B cell (primary cell): ENCODE measurements around the gene PRKCG. TPM values are rescaled to one million over a fixed set of nuclear protein-coding genes. Genes with fewer than 3 reads are reported as not detected.

Experiments used
- ATAC-seq: fragments of 200-7000 bp; cut with Tn5 transposase; one replicate; pipeline ENCODE4 v1.10.0; 2021; ENCODE audit warnings: low read depth, mild to moderate bottlenecking, moderate number of reproducible peaks, moderate library complexity
- CTCF ChIA-PET: fragments of 350-600 bp; sonication (Branson Sonifier 250); formaldehyde crosslinking; loops from one replicate; lab custom pipeline; 2021; ENCODE audit warnings: antibody characterized with exemption, inconsistent platforms; lab: Charles Lee
- POLR2A ChIA-PET: fragments of 350-600 bp; sonication (Branson Sonifier 250); formaldehyde crosslinking; loops from one replicate; lab custom pipeline; 2021; ENCODE audit warnings: antibody characterized with exemption; lab: Charles Lee
- DNase-seq: peaks from one replicate; pipeline ENCODE4 v3.0.0; 2013
- H2AFZ ChIP-seq: 2 replicates; pipeline ENCODE4 v1.6.1; 2012; ENCODE audit warnings: mild to moderate bottlenecking, low read depth, low read length; ENCODE audit not compliant: insufficient read depth, poor library complexity, severe bottlenecking
- H3K27ac ChIP-seq, 2 donors: 1 replicate in 1 of 2; 2 replicates in 1 of 2; pipeline ENCODE4 v1.5.1; 2012 to 2013; ENCODE audit warnings: low read length in 2 of 2, mild to moderate bottlenecking in 2 of 2, moderate library complexity in 1 of 2
- H3K27me3 ChIP-seq, 4 experiments: fragments of 200-600 bp in 1 of 4; sonication (generic) in 1 of 4; replicated peaks in 1 of 4; 1 replicate in 2 of 4; 2 replicates in 2 of 4; pipeline versions ENCODE4 v1.6.1 to v1.7.0; 2013 to 2016; ENCODE audit warnings: low read length in 3 of 4, mild to moderate bottlenecking in 2 of 4, mixed read lengths in 1 of 4, moderate library complexity in 1 of 4; ENCODE audit not compliant: insufficient read depth in 4 of 4, control insufficient read depth in 3 of 4; ENCODE audit errors: control extremely low read depth in 1 of 4
- H3K36me3 ChIP-seq, 2 experiments: replicated peaks in 1 of 2; 1 replicate in 1 of 2; 2 replicates in 1 of 2; pipeline versions ENCODE4 v1.6.1 to v1.7.1; 2013; ENCODE audit warnings: low read length in 1 of 2; ENCODE audit not compliant: insufficient read depth in 2 of 2, control insufficient read depth in 1 of 2; ENCODE audit errors: control extremely low read depth in 1 of 2, extremely low read depth in 1 of 2
- H3K4me1 ChIP-seq, 2 donors: fragments of 200-600 bp in 1 of 2; sonication (generic) in 1 of 2; 1 replicate in 1 of 2; 2 replicates in 1 of 2; pipeline versions ENCODE4 v1.5.1 to v1.6.1; 2013 to 2017; ENCODE audit warnings: low read length in 2 of 2; ENCODE audit not compliant: control insufficient read depth in 2 of 2, insufficient read depth in 2 of 2
- H3K4me2 ChIP-seq: replicated peaks from 2 replicates; pipeline ENCODE3; 2012; ENCODE audit warnings: mild to moderate bottlenecking, low read depth, low read length; ENCODE audit not compliant: poor library complexity, severe bottlenecking
- H3K4me3 ChIP-seq, 5 experiments: fragments of 200-600 bp in 1 of 5; sonication (generic) in 1 of 5; 1 replicate in 3 of 5; 2 replicates in 2 of 5; pipeline versions ENCODE4 v1.5.1 to v1.7.0; 2011 to 2016; ENCODE audit warnings: low read length in 4 of 5, mild to moderate bottlenecking in 4 of 5, low read depth in 2 of 5, control low read depth in 1 of 5, moderate library complexity in 1 of 5; ENCODE audit not compliant: insufficient read depth in 1 of 5; ENCODE audit errors: control extremely low read depth in 1 of 5, extremely low read depth in 1 of 5
- H3K79me2 ChIP-seq: fragments of 200-600 bp; sonication (generic); one replicate; pipeline ENCODE4 v1.6.0; 2016; ENCODE audit warnings: low read length; ENCODE audit not compliant: control insufficient read depth, insufficient read depth
- H3K9ac ChIP-seq: fragments of 200-600 bp; sonication (generic); 2 replicates; pipeline ENCODE4 v1.6.1; 2017; ENCODE audit warnings: mild to moderate bottlenecking, low read length, moderate library complexity
- H3K9me3 ChIP-seq, 3 donors: one replicate each; pipeline versions ENCODE4 v1.6.1 to v1.7.1; 2013; ENCODE audit warnings: low read length in 2 of 3; ENCODE audit not compliant: control insufficient read depth in 2 of 3, insufficient read depth in 1 of 3; ENCODE audit errors: control extremely low read depth in 1 of 3
- H4K20me1 ChIP-seq: 2 replicates; pipeline ENCODE4 v1.6.0; 2012; ENCODE audit warnings: mild to moderate bottlenecking, low read length; ENCODE audit not compliant: insufficient read depth, control insufficient read depth, poor library complexity, severe bottlenecking
- H3K27ac Mint-ChIP-seq: one replicate; pipeline ENCODE4 v1.8.0; 2021; ENCODE audit warnings: mixed read lengths
- H3K27me3 Mint-ChIP-seq: one replicate; pipeline ENCODE4 v1.8.0; 2021; ENCODE audit warnings: mixed read lengths
- H3K4me1 Mint-ChIP-seq: one replicate; pipeline ENCODE4 v1.8.0; 2021; ENCODE audit warnings: mixed read lengths
- H3K4me3 Mint-ChIP-seq: one replicate; pipeline ENCODE4 v1.8.0; 2021; ENCODE audit warnings: mixed read lengths
- H3K9me3 Mint-ChIP-seq: one replicate; pipeline ENCODE4 v1.8.0; 2022; ENCODE audit warnings: mixed read lengths; ENCODE audit not compliant: insufficient read depth
- EZH2 ChIP-seq: IDR thresholded peaks from 2 replicates; pipeline ENCODE4 v1.6.1; 2012; ENCODE audit warnings: borderline replicate concordance, low read depth, mild to moderate bottlenecking, moderate library complexity, low read length; ENCODE audit not compliant: insufficient read depth, poor library complexity, severe bottlenecking
- WGBS: methylation state at CpG from one replicate; pipeline ENCODE4 v1.1.5; 2013; ENCODE audit warnings: missing lambda C conversion rate; ENCODE audit not compliant: insufficient coverage; 5-methylcytosine and 5-hydroxymethylcytosine counted together
- intact Hi-C: fragments of 100-400 bp; cut with micrococcal nuclease; formaldehyde crosslinking; loops from one replicate; pipeline ENCODE4 v1.10.0; 2022
- polyA plus RNA-seq: library from polyadenylated mRNA; depleted of rRNA; stranded (reverse); fragments of >200 nt; gene quantifications from 2 replicates; pipeline ENCODE4 v1.2.3, GENCODE V29; 2012
- total RNA-seq, 2 donors: library from RNA; stranded (reverse); fragments of 120-200 nt in 1 of 2; gene quantifications; 1 replicate in 1 of 2; 2 replicates in 1 of 2; pipeline versions ENCODE4 v1.2.3 to v1.2.4, GENCODE V29; 2013 to 2022
- TF ChIP-seq, protein P1 (sequence below): fragments of 200-600 bp; IDR thresholded peaks from one replicate; pipeline ENCODE4 v1.8.0; 2022; ENCODE audit warnings: antibody characterized with exemption, mild to moderate bottlenecking

Gene PRKCG
- total and polyA plus RNA-seq, 2 donors (not counting 1 experiment from before 2014, with no cell fraction given), result 0.31 TPM; not detected in 1

- intact Hi-C loops, result no loop called here
- Histone ChIP-seq H3K9ac (no peak overlapping the region), H3K4me2 (peak overlapping the region; percentile 8), H3K27ac (no peak overlapping the region), H3K79me2 (peaks cover 60% of the 10 kb centered on the region), H3K27me3 (no peaks in the 10 kb centered on the region), H4K20me1 (peaks cover 82% of the 10 kb centered on the region), H3K36me3 (peaks cover 5 to 29% of the 10 kb centered on the region in 2 experiments), H3K9me3 (peaks cover 0 to 14% (median 0%) of the 10 kb centered on the region in 3 donors), H3K4me1 (peaks cover 39 to 69% of the 10 kb centered on the region in 2 donors), H3K4me3 (no peak overlapping the region), H2AFZ (no peak overlapping the region)
- ATAC-seq (no peak), DNase-seq (no peak)
- TF ChIP-seq, protein P1, sequence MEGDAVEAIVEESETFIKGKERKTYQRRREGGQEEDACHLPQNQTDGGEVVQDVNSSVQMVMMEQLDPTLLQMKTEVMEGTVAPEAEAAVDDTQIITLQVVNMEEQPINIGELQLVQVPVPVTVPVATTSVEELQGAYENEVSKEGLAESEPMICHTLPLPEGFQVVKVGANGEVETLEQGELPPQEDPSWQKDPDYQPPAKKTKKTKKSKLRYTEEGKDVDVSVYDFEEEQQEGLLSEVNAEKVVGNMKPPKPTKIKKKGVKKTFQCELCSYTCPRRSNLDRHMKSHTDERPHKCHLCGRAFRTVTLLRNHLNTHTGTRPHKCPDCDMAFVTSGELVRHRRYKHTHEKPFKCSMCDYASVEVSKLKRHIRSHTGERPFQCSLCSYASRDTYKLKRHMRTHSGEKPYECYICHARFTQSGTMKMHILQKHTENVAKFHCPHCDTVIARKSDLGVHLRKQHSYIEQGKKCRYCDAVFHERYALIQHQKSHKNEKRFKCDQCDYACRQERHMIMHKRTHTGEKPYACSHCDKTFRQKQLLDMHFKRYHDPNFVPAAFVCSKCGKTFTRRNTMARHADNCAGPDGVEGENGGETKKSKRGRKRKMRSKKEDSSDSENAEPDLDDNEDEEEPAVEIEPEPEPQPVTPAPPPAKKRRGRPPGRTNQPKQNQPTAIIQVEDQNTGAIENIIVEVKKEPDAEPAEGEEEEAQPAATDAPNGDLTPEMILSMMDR, result no peak
- no peak for TF ChIP-seq EZH2
- Mint-ChIP-seq H3K9me3 (no peaks in the 10 kb centered on the region), H3K4me1 (peaks cover 54% of the 10 kb centered on the region), H3K27me3 (peaks cover 4% of the 10 kb centered on the region), H3K4me3 (no peak overlapping the region), H3K27ac (peak overlapping the region; percentile 27)
- ChIA-PET POLR2A (interaction anchor here (0.6 kb wide), 1 partner anchor 932 kb away, joined by 12 read pairs; no protein-coding TSS in a partner anchor), CTCF (interaction anchor here (0.7 to 2.5 kb wide), 2 partner anchors 11 to 234 kb away, joined by 3 to 7 read pairs; no protein-coding TSS in a partner anchor)
- WGBS, result 83% methylated on average over 4 of the region's 6 CpGs
Observed at GRCh38 chr19:53872762-53873161, 9.2 kb upstream of the PRKCG start.

DNA sequence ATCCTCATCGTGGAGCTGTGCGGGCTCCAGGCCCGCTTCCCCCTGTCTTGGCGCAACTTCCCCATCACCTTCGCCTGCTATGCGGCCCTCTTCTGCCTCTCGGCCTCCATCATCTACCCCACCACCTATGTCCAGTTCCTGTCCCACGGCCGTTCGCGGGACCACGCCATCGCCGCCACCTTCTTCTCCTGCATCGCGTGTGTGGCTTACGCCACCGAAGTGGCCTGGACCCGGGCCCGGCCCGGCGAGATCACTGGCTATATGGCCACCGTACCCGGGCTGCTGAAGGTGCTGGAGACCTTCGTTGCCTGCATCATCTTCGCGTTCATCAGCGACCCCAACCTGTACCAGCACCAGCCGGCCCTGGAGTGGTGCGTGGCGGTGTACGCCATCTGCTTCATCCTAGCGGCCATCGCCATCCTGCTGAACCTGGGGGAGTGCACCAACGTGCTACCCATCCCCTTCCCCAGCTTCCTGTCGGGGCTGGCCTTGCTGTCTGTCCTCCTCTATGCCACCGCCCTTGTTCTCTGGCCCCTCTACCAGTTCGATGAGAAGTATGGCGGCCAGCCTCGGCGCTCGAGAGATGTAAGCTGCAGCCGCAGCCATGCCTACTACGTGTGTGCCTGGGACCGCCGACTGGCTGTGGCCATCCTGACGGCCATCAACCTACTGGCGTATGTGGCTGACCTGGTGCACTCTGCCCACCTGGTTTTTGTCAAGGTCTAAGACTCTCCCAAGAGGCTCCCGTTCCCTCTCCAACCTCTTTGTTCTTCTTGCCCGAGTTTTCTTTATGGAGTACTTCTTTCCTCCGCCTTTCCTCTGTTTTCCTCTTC lies 8.0 kb upstream of the PRKCG start:
- 97% methylated on average over 51 of the region's 51 CpGs for WGBS
- H3K27ac Mint-ChIP-seq, result peak overlapping the region; percentile 78
- Histone ChIP-seq H3K9ac (no peak overlapping the region), H3K4me2 (peak overlapping the region; percentile 50), H4K20me1 (peaks cover 69% of the 10 kb centered on the region), H3K27ac (no peak overlapping the region), H3K79me2 (peaks cover 48% of the 10 kb centered on the region), H2AFZ (no peak overlapping the region), H3K4me3 (no peak overlapping the region), H3K36me3 (peaks cover 5 to 29% of the 10 kb centered on the region in 2 experiments), H3K4me1 (peaks cover 43 to 63% of the 10 kb centered on the region in 2 donors), H3K9me3 (peaks cover 0 to 16% (median 0%) of the 10 kb centered on the region in 3 donors), H3K27me3 (peaks cover 0 to 4% (median 2%) of the 10 kb centered on the region in 4 experiments)
- POLR2A ChIA-PET, result no interaction called here
- no peaks in the 10 kb centered on the region for H3K9me3 Mint-ChIP-seq
- intact Hi-C loops, result no loop called here
- TF ChIP-seq, protein P1, result no peak
- TF ChIP-seq EZH2, result no peak
- peaks cover 7% of the 10 kb centered on the region for H3K27me3 Mint-ChIP-seq
- DNase-seq (no peak), ATAC-seq (no peak)
- CTCF ChIA-PET, result no interaction called here
- peaks cover 54% of the 10 kb centered on the region for H3K4me1 Mint-ChIP-seq
- H3K4me3 Mint-ChIP-seq, result peak overlapping the region; percentile 23
